Thyroid gland (tissue), 4 donors: Measurements from ENCODE around the gene PRRC1. TPM values are rescaled to one million over a fixed set of nuclear protein-coding genes. Genes with fewer than 3 reads are reported as not detected.

Experiments
- DNase-seq, 2 donors: peaks; one replicate each; pipeline ENCODE4 v3.0.0-alpha.2; 2019
- H3K27ac ChIP-seq, 3 donors: fragments of 200-600 bp; sonication (generic); 1 replicate in 2 of 3; 2 replicates in 1 of 3; pipeline ENCODE4 v1.5.1; 2016 to 2019; ENCODE audit warnings: mild to moderate bottlenecking in 1 of 3, moderate library complexity in 1 of 3
- H3K27me3 ChIP-seq: fragments of 200-600 bp; sonication (generic); one replicate; pipeline ENCODE4 v1.5.1; 2019
- H3K36me3 ChIP-seq, 2 donors: fragments of 200-600 bp; sonication (generic); one replicate each; pipeline ENCODE4 v1.5.1; 2016 to 2019
- H3K4me1 ChIP-seq, 2 donors: fragments of 200-600 bp; sonication (generic); one replicate each; pipeline ENCODE4 v1.5.1; 2017 to 2019
- H3K4me3 ChIP-seq, 3 donors: fragments of 200-600 bp; sonication (generic); replicated peaks in 1 of 3; 1 replicate in 2 of 3; 2 replicates in 1 of 3; pipeline ENCODE4 v1.5.1; 2016; ENCODE audit warnings: mild to moderate bottlenecking in 1 of 3
- H3K9me3 ChIP-seq: fragments of 200-600 bp; sonication (generic); one replicate; pipeline ENCODE4 v1.5.1; 2017
- POLR2A ChIP-seq, 2 donors: fragments of 450-650 bp; IDR thresholded peaks; one replicate each; pipeline ENCODE4 v1.6.1; 2017; ENCODE audit warnings: antibody characterized with exemption in 2 of 2, mild to moderate bottlenecking in 2 of 2, moderate library complexity in 1 of 2
- WGBS, 2 donors: methylation state at CpG; one replicate each; pipeline ENCODE4 v1.1.5; 2017; 5-methylcytosine and 5-hydroxymethylcytosine counted together
- intact Hi-C: fragments of 100-400 bp; cut with DNase I; formaldehyde crosslinking; loops from one replicate; pipeline ENCODE4 v1.15.1; 2023
- total RNA-seq, 4 donors: library from RNA; depleted of rRNA; stranded (reverse); fragments of >200 nt; gene quantifications; one replicate each; pipeline ENCODE4 v1.2.3, GENCODE V29; 2016
- TF ChIP-seq, protein P1 (sequence below), 6 experiments: fragments of 200-600 bp in 3 of 6; fragments of 450-650 bp in 3 of 6; sonication (generic) in 3 of 6; IDR thresholded peaks; one replicate each; pipeline ENCODE4 v1.5.1; 2016 to 2019; ENCODE audit warnings: antibody characterized with exemption in 6 of 6, mild to moderate bottlenecking in 2 of 6, inconsistent platforms in 1 of 6, moderate library complexity in 1 of 6

The PRRC1 gene
- total RNA-seq, result 10 to 100 TPM; 47.4 to 79.0 (median 70.9) TPM

GRCh38 chr5:127517480-127518318 lies at the start of gene PRRC1:
Gene PRRC1 (plus strand): TSS chr5:127517640. CDS start chr5:127523480, 5,840 bp downstream.
- Histone ChIP-seq H3K27ac (peak within 1 kb of the TSS; percentile 57 to 81 (median 77)), H3K4me1 (peaks cover 6 to 17% of the 10 kb centered on the region in 2 donors), H3K27me3 (no peaks in the 10 kb centered on the region), H3K9me3 (no peaks in the 10 kb centered on the region), H3K4me3 (peak within 1 kb of the TSS; percentile 88 to 98 (median 94)), H3K36me3 (no peaks in the 10 kb centered on the region)
- TF ChIP-seq, protein P1, sequence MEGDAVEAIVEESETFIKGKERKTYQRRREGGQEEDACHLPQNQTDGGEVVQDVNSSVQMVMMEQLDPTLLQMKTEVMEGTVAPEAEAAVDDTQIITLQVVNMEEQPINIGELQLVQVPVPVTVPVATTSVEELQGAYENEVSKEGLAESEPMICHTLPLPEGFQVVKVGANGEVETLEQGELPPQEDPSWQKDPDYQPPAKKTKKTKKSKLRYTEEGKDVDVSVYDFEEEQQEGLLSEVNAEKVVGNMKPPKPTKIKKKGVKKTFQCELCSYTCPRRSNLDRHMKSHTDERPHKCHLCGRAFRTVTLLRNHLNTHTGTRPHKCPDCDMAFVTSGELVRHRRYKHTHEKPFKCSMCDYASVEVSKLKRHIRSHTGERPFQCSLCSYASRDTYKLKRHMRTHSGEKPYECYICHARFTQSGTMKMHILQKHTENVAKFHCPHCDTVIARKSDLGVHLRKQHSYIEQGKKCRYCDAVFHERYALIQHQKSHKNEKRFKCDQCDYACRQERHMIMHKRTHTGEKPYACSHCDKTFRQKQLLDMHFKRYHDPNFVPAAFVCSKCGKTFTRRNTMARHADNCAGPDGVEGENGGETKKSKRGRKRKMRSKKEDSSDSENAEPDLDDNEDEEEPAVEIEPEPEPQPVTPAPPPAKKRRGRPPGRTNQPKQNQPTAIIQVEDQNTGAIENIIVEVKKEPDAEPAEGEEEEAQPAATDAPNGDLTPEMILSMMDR (IDR thresholded peaks at IDR 0.05), result no peak
- peak; percentile 40 to 87 for TF ChIP-seq POLR2A (IDR thresholded peaks at IDR 0.05)
- intact Hi-C loops, result no loop called here
- DNase-seq, result peak; percentile 80 to 81
- WGBS, 2 donors, result 0 to 1% methylated on average over 20 to 31 of the region's 80 CpGs

- no peak overlapping the region for H3K27ac ChIP-seq
- H3K27me3 ChIP-seq, result no peaks in the 10 kb centered on the region
- H3K4me3 ChIP-seq, result no peak overlapping the region
- H3K4me1 ChIP-seq, result peaks cover 12 to 18% of the 10 kb centered on the region in 2 donors
- H3K9me3 ChIP-seq, result no peaks in the 10 kb centered on the region
- DNase-seq, result no peak
- H3K36me3 ChIP-seq, result no peaks in the 10 kb centered on the region
- intact Hi-C loops, result no loop called here
- 80 to 84% methylated on average over 2 of the region's 2 CpGs for WGBS, 2 donors
- no peak for TF ChIP-seq POLR2A (IDR thresholded peaks at IDR 0.05)
- TF ChIP-seq, protein P1 (IDR thresholded peaks at IDR 0.05), result no peak
Measured at GRCh38 chr5:127471211-127471610, 46.2 kb upstream of the PRRC1 start.

GRCh38 chr5:127472700-127473099 lies 44.7 kb upstream of the PRRC1 start:
- intact Hi-C loops, result no loop called here
- TF ChIP-seq, protein P1 (IDR thresholded peaks at IDR 0.05), result no peak
- DNase-seq, result no peak
- Histone ChIP-seq H3K27me3 (no peaks in the 10 kb centered on the region), H3K4me3 (no peak overlapping the region), H3K4me1 (peaks cover 12 to 18% of the 10 kb centered on the region in 2 donors), H3K36me3 (no peaks in the 10 kb centered on the region), H3K27ac (peak overlapping the region in 1 of 3 donors; percentile 30), H3K9me3 (no peaks in the 10 kb centered on the region)
- 92 to 94% methylated on average over 3 of the region's 3 CpGs for WGBS, 2 donors

GRCh38 chr5:127486471-127486870 lies 31.0 kb upstream of the PRRC1 start:
- Histone ChIP-seq H3K27ac (no peak overlapping the region), H3K4me1 (no peaks in the 10 kb centered on the region), H3K36me3 (no peaks in the 10 kb centered on the region), H3K9me3 (no peaks in the 10 kb centered on the region), H3K4me3 (no peak overlapping the region), H3K27me3 (no peaks in the 10 kb centered on the region)
- intact Hi-C loops, result no loop called here
- TF ChIP-seq POLR2A (IDR thresholded peaks at IDR 0.05), result no peak
- DNase-seq, result no peak
- 82 to 84% methylated on average over 4 of the region's 4 CpGs for WGBS, 2 donors

- Histone ChIP-seq H3K4me3 (no peak overlapping the region), H3K9me3 (no peaks in the 10 kb centered on the region), H3K27me3 (no peaks in the 10 kb centered on the region), H3K36me3 (no peaks in the 10 kb centered on the region), H3K27ac (no peak overlapping the region), H3K4me1 (no peaks in the 10 kb centered on the region)
- no peak for TF ChIP-seq POLR2A (IDR thresholded peaks at IDR 0.05)
- TF ChIP-seq, protein P1 (IDR thresholded peaks at IDR 0.05), result peak; percentile 26 to 93 (median 66)
- intact Hi-C loops, result loop anchor here (5.0 kb wide), 1 partner anchor 201 kb away; the partner anchor contains the start of gene MEGF10
- 71 to 72% methylated on average over 3 of the region's 3 CpGs for WGBS, 2 donors
- no peak for DNase-seq
Measured at GRCh38 chr5:127492854-127493738, 24.3 kb upstream of the PRRC1 start.
